HEK293 (cell line): ENCODE data around the gene SPEM2.

Experiments
- CTCF ChIA-PET: fragments of 350-600 bp; formaldehyde crosslinking; extraction: SDS; loops from one replicate; lab custom pipeline; 2021; ENCODE audit warnings: antibody characterized with exemption; lab: Yijun Ruan, JAX
- POLR2A ChIA-PET: fragments of 300-600 bp; formaldehyde crosslinking; extraction: SDS; loops from one replicate; lab custom pipeline; 2020; ENCODE audit warnings: antibody characterized with exemption, inconsistent platforms; lab: Yijun Ruan, JAX
- H3K27ac ChIP-seq: fragments of 200-500 bp; sonication (Bioruptor generic); 2 replicates; pipeline ENCODE4 v1.5.1; 2014; ENCODE audit warnings: low read depth, low read length, control low read depth, inconsistent platforms; ENCODE audit errors: extremely low read depth
- H3K36me3 ChIP-seq, 2 experiments: fragments of 200-500 bp in 1 of 2; sonication (Bioruptor generic) in 1 of 2; 1 replicate in 1 of 2; 2 replicates in 1 of 2; pipeline ENCODE4 v1.5.1; 2014 to 2017; ENCODE audit warnings: inconsistent platforms in 2 of 2, low read length in 2 of 2; ENCODE audit not compliant: control insufficient read depth in 2 of 2, insufficient read depth in 1 of 2
- H3K4me1 ChIP-seq: fragments of 200-500 bp; sonication (Bioruptor generic); 2 replicates; pipeline ENCODE4 v1.5.1; 2014; ENCODE audit warnings: mild to moderate bottlenecking, low read length, inconsistent platforms; ENCODE audit not compliant: control insufficient read depth, insufficient read depth
- H3K4me3 ChIP-seq: 2 replicates; pipeline ENCODE4 v1.5.1; 2011; ENCODE audit warnings: low read depth, mild to moderate bottlenecking, control low read depth, low read length, moderate library complexity
- H3K9me3 ChIP-seq: fragments of 200-500 bp; sonication (Bioruptor generic); 2 replicates; pipeline ENCODE4 v1.5.1; 2014; ENCODE audit warnings: low read depth, low read length, inconsistent platforms; ENCODE audit not compliant: control insufficient read depth, insufficient read depth
- EGR2 ChIP-seq: fragments of 450-650 bp; formaldehyde crosslinking; IDR thresholded peaks from 2 replicates; pipeline ENCODE4 v1.5.1; 2016; ENCODE audit warnings: low read depth, missing biosample characterization, missing genetic modification characterization
- GLIS1 ChIP-seq: fragments of 450-650 bp; formaldehyde crosslinking; IDR thresholded peaks from 2 replicates; pipeline ENCODE4 v1.5.1; 2016; ENCODE audit warnings: missing biosample characterization, missing genetic modification characterization
- GLIS2 ChIP-seq: fragments of 450-650 bp; formaldehyde crosslinking; IDR thresholded peaks from 2 replicates; pipeline ENCODE4 v1.5.1; 2016; ENCODE audit warnings: missing biosample characterization, missing genetic modification characterization
- IKZF3 ChIP-seq: fragments of 450-650 bp; IDR thresholded peaks from 2 replicates; pipeline ENCODE4 v1.5.0; 2018; ENCODE audit warnings: missing biosample characterization, mild to moderate bottlenecking, missing genetic modification characterization, moderate library complexity
- MYNN ChIP-seq: fragments of 450-650 bp; formaldehyde crosslinking; IDR thresholded peaks from 2 replicates; pipeline ENCODE4 v1.5.1; 2016; ENCODE audit warnings: missing biosample characterization, missing genetic modification characterization, borderline replicate concordance
- OSR2 ChIP-seq: fragments of 450-650 bp; formaldehyde crosslinking; IDR thresholded peaks from 2 replicates; pipeline ENCODE4 v1.5.1; 2016; ENCODE audit warnings: missing biosample characterization, missing genetic modification characterization
- SP2 ChIP-seq: fragments of 450-650 bp; formaldehyde crosslinking; IDR thresholded peaks from 2 replicates; pipeline ENCODE4 v1.5.1; 2016; ENCODE audit warnings: missing biosample characterization, missing genetic modification characterization
- ZFHX2 ChIP-seq: fragments of 450-650 bp; formaldehyde crosslinking; conservative IDR thresholded peaks from 2 replicates; pipeline ENCODE4 v1.5.1; 2016; ENCODE audit warnings: missing biosample characterization, missing genetic modification characterization
- ZIC2 ChIP-seq: fragments of 450-650 bp; formaldehyde crosslinking; IDR thresholded peaks from 2 replicates; pipeline ENCODE4 v1.5.1; 2016; ENCODE audit warnings: missing biosample characterization, missing genetic modification characterization
- ZNF214 ChIP-seq: fragments of 450-650 bp; formaldehyde crosslinking; IDR thresholded peaks from 2 replicates; pipeline ENCODE4 v1.5.1; 2017; ENCODE audit warnings: missing biosample characterization, mild to moderate bottlenecking, missing genetic modification characterization, borderline replicate concordance
- ZNF529 ChIP-seq: fragments of 450-650 bp; formaldehyde crosslinking; IDR thresholded peaks from 2 replicates; pipeline ENCODE4 v1.5.1; 2017; ENCODE audit warnings: missing genetic modification characterization, missing biosample characterization; ENCODE audit not compliant: insufficient replicate concordance
- ZNF571 ChIP-seq: fragments of 450-650 bp; formaldehyde crosslinking; IDR thresholded peaks from 2 replicates; pipeline ENCODE4 v1.5.0; 2017; ENCODE audit warnings: missing biosample characterization, missing genetic modification characterization
- ZNF777 ChIP-seq: fragments of 450-650 bp; formaldehyde crosslinking; IDR thresholded peaks from 2 replicates; pipeline ENCODE4 v1.5.1; 2017; ENCODE audit warnings: missing biosample characterization, missing genetic modification characterization, borderline replicate concordance
- TF ChIP-seq, protein P1 (sequence below): fragments of 450-650 bp; formaldehyde crosslinking; IDR thresholded peaks from 2 replicates; pipeline ENCODE4 v1.5.1; 2016; ENCODE audit warnings: missing biosample characterization, missing genetic modification characterization
- TF ChIP-seq, protein P2 (sequence below): fragments of 450-650 bp; formaldehyde crosslinking; IDR thresholded peaks from 2 replicates; pipeline ENCODE4 v1.5.1; 2016; ENCODE audit warnings: missing biosample characterization, missing genetic modification characterization, borderline replicate concordance

The SPEM2 gene

GRCh38 chr17:7406235-7406825 is 19.1 kb upstream of the SPEM2 start (continued):
- no peak for TF ChIP-seq ZNF214 (tag by site-specific recombination)

- TF ChIP-seq MYNN (tag by site-specific recombination) (peak; percentile 96), ZFHX2 (no peak)
- TF ChIP-seq, all 188 proteins: peak for 1
- Histone ChIP-seq H3K9me3 (no peaks in the 10 kb centered on the region), H3K4me1 (peaks cover 8% of the 10 kb centered on the region), H3K36me3 (peaks cover 7 to 27% of the 10 kb centered on the region in 2 experiments), H3K4me3 (no peak overlapping the region), H3K27ac (no peak overlapping the region)
- ChIA-PET POLR2A (interaction anchor here (0.5 to 1.7 kb wide), 4 partner anchors 13 to 268 kb away, joined by 4 to 5 read pairs (median 4); partner anchors contain the start of genes PLSCR3 and TMEM102), CTCF (interaction anchor here (0.5 to 1.4 kb wide), 7 partner anchors 9 to 154 kb away, joined by 3 to 7 read pairs (median 3); no protein-coding TSS in a partner anchor)
These were observed 18.3 kb upstream of the SPEM2 start for GRCh38 chr17:7407082-7407481.

DNA sequence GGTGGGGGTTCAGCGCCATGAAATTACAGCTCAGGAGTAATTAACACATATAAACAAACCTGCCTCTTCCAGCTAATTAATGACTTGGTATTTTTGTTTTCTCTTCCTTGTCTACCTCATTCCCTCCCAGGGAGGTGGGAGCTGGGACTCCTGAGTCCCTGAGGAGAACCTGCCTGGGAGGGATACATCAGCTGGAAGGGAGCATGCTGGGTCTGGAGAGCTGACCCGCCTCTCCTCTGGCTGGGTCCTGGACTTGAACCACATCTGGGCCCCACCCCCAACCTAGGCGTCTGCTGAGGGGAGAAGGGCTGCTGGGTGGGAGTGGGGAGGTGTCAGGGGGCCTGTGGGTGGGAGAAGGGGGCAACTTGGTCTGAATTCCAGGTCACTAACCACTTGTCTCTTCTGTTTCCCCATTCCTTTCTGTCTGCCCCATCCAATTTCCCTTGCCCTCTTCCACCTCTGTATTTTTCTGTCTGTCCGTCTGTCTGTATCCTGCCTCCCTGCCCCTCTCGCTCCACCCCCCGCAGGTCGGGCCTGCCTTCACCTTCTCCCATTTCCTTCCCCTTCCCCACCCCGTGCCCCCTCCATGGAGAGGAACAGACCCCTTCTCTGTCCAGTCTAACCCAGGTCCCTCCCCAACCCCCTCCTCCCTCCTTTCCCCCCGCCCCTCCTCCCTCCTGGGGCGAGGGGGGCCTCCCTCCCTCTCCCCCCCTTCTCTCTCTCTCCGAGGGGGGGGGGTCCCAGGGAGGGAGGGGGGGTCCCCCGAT is 17.7 kb upstream of the SPEM2 start, which contains the start of gene NLGN2:
Gene NLGN2, plus strand, starts transcription at position 361 of the 767 bp plus-strand sequence. CDS start 411 bp downstream, outside the sequence.
- POLR2A ChIA-PET: interaction anchor here (0.5 to 1.7 kb wide), 3 partner anchors 13 to 267 kb away, joined by 4 to 5 read pairs (median 4); partner anchors contain the start of genes PLSCR3 and TMEM102
- CTCF ChIA-PET: interaction anchor here (0.5 to 1.4 kb wide), 5 partner anchors 9 to 103 kb away, joined by 3 to 7 read pairs (median 3); no protein-coding TSS in a partner anchor
- no peak within 1 kb of the TSS for H3K4me3 ChIP-seq

More for the DNA sequence above, 17.7 kb upstream of the SPEM2 start, which contains the start of gene NLGN2:
- H3K4me1 ChIP-seq: peaks cover 8% of the 10 kb centered on the region
- H3K36me3 ChIP-seq: peaks cover 3 to 27% of the 10 kb centered on the region in 2 experiments
- H3K27ac ChIP-seq: no peak within 1 kb of the TSS
- TF ChIP-seq, protein P1, sequence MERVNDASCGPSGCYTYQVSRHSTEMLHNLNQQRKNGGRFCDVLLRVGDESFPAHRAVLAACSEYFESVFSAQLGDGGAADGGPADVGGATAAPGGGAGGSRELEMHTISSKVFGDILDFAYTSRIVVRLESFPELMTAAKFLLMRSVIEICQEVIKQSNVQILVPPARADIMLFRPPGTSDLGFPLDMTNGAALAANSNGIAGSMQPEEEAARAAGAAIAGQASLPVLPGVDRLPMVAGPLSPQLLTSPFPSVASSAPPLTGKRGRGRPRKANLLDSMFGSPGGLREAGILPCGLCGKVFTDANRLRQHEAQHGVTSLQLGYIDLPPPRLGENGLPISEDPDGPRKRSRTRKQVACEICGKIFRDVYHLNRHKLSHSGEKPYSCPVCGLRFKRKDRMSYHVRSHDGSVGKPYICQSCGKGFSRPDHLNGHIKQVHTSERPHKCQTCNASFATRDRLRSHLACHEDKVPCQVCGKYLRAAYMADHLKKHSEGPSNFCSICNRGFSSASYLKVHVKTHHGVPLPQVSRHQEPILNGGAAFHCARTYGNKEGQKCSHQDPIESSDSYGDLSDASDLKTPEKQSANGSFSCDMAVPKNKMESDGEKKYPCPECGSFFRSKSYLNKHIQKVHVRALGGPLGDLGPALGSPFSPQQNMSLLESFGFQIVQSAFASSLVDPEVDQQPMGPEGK (tag by site-specific recombination): 0 out of 2 replicates have a peak, but pooled peaks have one; percentile 30
- TF ChIP-seq ZIC2 (tag by site-specific recombination) (peak; percentile 62), ZNF777 (tag by site-specific recombination) (no peak), IKZF3 (0 out of 2 replicates have a peak, but pooled peaks have one; percentile 28), ZNF571 (tag by site-specific recombination) (no peak), OSR2 (tag by site-specific recombination) (no peak), SP2 (peak; percentile 13; the same call in 1 of the 2 replicates), GLIS2 (peak; percentile 17; the same call in 1 of the 2 replicates), ZNF529 (tag by site-specific recombination) (no peak), GLIS1 (tag by site-specific recombination) (peak; percentile 52), EGR2 (tag by site-specific recombination) (0 out of 2 replicates have a peak, but pooled peaks have one; percentile 7)
- TF ChIP-seq, protein P2, sequence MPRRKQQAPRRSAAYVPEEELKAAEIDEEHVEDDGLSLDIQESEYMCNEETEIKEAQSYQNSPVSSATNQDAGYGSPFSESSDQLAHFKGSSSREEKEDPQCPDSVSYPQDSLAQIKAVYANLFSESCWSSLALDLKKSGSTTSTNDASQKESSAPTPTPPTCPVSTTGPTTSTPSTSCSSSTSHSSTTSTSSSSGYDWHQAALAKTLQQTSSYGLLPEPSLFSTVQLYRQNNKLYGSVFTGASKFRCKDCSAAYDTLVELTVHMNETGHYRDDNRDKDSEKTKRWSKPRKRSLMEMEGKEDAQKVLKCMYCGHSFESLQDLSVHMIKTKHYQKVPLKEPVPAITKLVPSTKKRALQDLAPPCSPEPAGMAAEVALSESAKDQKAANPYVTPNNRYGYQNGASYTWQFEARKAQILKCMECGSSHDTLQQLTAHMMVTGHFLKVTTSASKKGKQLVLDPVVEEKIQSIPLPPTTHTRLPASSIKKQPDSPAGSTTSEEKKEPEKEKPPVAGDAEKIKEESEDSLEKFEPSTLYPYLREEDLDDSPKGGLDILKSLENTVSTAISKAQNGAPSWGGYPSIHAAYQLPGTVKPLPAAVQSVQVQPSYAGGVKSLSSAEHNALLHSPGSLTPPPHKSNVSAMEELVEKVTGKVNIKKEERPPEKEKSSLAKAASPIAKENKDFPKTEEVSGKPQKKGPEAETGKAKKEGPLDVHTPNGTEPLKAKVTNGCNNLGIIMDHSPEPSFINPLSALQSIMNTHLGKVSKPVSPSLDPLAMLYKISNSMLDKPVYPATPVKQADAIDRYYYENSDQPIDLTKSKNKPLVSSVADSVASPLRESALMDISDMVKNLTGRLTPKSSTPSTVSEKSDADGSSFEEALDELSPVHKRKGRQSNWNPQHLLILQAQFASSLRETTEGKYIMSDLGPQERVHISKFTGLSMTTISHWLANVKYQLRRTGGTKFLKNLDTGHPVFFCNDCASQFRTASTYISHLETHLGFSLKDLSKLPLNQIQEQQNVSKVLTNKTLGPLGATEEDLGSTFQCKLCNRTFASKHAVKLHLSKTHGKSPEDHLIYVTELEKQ (tag by site-specific recombination): no peak
- TF ChIP-seq, all 188 proteins: peak for 7
- no peaks in the 10 kb centered on the region for H3K9me3 ChIP-seq
